GOT3 (cell line): ENCODE measurements around the gene DOK4.
"Not testable (repeated sequence)": the region's sequence is repeated elsewhere in the genome, so short reads cannot be mapped to it uniquely, and the experiment has no call there.

Experiments used
- DNase-seq: peaks from one replicate; lab custom pipeline; 2025; ENCODE audit warnings: mixed read lengths; lab: John Stamatoyannopoulos, UW

DOK4 gene

GRCh38 chr16:57502048-57502775, 15.9 kb upstream of the DOK4 start:
- no peak for DNase-seq

DNA sequence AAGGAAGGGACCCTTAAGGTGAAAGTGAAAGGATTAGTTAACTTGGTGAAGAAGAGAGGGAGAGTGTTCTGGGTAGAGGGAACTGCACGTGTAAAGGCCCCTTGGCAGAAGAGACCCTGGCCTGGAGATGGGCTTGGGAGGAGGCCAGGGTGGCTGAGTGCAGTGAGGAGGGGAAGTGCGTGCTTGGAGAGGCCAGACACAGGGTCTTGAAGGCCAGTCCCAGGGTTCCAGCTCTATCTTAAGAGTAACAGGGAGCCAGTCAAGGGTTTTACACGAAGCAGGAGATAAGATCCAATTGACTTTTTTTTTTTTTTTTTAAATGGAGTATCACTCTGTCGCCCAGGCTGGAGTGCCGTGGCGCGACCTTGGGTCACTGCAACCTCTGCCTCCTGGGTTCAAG, 15.2 kb upstream of the DOK4 start:
- no peak for DNase-seq

DNA sequence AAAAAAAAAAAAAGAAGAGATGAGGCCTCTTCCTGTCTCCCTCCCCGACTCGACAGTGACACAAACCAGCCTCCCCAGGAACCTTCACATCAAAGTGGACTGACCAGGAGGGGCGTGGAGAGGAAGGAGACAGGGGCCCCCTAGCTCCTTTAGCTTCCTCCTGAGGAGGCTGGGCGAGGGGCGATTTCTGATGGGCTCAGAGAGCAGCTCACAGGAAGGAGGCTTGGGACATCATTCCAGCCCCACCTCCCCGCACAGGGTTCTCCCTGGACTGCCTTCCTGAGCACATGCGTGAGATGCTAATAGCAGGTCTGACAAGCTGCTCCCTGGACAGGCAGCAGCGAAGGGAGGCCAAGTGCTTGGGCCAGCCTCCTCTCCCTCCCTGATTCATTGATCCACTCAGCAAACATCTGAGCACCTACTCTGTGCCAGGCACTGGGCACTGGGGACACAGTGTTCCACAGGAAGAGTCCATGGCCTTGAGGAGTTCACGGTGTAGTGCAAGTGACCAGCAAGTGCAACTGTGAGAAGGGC, 14.4 kb upstream of the DOK4 start:
- DNase-seq, result no peak

GRCh38 chr16:57499941-57500340, 13.6 kb upstream of the DOK4 start:
- DNase-seq, result not testable (repeated sequence)

DNA sequence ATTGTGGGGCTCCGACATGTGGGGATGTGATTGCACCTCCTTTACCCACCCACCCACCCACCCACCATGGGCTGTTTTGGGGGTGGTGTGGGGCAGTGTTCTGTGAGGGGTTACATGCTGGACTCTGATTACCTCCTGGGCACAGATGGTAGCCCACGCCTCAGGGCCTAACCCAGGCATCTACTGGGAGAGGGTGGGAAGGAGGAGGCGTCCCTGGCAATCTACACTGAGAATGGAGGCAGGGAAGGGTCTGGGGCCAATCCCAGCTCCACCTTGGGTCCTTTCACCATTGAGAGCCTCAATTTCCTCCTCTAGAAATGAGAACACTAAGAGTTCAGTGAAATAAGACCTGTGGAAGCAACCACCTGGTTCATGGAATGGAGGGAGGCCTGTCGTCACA, 11.7 kb upstream of the DOK4 start:
- DNase-seq, result no peak

GRCh38 chr16:57497121-57497520, 10.8 kb upstream of the DOK4 start:
- no peak for DNase-seq

GRCh38 chr16:57493767-57494166, 7.5 kb upstream of the DOK4 start:
- DNase-seq, result no peak

DNA sequence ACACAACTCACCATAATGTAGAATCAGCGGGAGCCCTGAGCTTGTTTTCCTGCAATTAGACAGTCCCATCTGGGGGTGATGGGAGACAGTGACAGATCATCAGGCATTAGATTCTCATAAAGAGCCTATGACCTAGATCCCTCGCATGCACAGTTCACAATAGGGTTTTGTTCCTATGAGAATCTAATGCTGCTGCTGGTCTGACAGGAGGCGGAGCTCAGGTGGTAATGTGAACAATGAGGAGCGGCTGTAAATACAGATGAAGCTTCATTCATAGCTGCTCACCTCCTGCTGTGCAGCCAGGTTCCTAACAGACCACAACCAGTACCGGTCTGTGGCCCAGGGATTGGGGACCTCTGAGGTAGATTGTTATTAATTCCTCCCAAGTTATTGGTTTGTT, 2.9 kb upstream of the DOK4 start:
- DNase-seq, result no peak

DNA sequence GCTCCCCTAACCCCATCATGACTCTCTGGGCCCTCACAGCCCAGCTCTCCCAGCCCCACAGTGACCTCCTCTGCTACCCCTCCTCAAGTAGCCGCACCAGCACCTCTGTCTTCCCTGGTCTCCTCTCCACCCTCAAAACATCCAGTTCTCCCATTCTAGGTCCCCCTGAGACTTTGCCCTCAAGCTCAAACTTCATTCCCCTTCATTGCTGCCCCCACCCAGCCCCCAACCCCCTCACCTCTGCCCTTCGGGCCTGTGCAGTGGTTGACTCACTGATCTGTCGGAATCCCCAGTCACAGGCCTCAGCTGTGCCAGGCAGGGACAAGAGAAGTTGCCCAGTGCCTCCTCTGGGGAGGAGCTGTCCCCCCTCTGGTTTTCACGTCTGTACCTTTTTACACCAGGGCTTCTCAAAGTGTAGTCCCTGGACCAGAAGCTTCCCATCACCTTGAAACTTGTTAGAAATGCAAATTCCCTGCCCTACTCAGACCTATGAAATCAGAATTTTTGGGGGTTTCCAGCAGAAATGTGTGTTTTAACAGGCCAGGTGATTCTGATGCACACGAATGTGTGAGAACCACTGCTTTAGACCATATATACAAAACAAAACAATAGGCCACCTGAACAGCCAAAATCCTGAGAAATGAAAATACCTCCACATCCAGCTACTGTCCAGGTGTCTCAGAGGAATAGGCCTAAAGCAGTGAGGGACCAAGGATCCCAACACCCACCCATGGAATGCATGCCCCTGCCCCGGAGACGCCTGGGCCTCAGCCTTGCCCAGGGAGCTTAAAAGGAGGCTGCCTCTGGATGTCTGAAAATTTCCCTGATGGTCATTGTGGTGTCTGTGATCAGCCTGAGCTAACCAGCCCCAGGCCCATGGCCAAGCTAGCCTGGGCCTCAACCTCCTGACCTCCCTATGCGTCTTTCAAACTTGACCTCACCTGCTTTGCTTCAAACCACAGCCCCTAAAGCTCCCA, 853 bp upstream of the DOK4 start:
- DNase-seq, result no peak

- no peak for DNase-seq
Observed at GRCh38 chr16:57485091-57485915, 990 bp downstream of the DOK4 start.

DNA sequence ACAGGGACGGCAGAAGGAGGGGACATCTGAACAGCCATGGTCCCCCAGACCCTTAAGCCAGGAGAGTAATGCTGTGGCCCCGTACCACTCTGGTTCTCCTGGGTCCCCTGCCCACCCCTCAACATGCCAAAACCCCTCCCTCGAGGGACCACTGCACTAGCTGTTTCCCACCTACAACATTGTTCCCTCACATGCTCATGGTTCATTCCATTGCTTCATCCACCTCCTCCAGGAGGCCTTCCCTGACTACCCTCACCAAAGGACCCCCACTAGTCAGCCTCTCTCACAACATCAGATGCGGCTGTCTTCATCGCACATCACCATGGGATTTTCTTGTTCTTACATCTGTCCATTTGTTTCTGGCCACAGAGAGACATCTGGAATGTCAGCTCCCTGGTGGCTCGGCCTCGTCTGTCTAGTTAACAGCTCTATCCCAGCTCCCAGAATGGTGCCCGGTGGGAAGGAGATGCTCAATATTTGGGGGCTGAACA, 1.7 kb downstream of the DOK4 start:
- no peak for DNase-seq

DNA sequence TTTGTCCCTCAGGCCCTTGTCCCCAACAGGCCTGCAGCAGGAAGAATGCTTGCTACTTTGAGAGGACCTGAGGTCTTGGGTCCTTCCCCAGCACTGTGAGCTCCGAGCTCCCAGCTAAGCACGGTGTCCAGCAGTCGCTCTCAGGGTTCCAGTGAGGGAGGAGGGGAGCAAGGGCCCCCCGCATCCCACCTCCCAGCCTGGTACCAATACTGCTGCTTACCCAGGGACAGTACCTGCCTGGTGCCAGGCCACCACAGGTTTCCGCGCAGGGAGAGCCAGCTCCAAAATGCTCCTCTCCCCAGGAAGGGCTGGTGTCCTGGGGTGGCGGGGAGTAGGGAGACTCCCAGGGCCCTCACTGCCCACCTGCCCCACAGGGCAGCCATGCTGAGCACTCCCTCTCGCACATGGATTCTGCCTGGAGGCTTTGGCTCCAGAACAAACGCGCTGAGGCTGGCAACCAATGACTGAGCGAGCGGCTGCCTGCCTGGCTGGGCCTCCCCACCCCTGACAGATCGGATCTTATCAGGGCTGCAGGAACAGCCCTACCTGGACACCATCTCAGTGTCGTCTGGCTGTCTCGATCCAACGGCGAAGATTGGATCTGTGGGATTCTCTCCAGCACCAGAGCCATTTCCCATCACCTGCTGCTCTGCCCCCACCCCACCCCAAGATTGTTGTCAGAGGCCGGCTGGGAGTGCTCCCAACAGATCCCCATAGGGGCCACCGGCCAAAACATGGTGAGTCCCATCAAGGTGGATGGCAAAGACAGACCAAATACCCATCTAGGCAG, 2.4 kb downstream of the DOK4 start:
- no peak for DNase-seq

DNA sequence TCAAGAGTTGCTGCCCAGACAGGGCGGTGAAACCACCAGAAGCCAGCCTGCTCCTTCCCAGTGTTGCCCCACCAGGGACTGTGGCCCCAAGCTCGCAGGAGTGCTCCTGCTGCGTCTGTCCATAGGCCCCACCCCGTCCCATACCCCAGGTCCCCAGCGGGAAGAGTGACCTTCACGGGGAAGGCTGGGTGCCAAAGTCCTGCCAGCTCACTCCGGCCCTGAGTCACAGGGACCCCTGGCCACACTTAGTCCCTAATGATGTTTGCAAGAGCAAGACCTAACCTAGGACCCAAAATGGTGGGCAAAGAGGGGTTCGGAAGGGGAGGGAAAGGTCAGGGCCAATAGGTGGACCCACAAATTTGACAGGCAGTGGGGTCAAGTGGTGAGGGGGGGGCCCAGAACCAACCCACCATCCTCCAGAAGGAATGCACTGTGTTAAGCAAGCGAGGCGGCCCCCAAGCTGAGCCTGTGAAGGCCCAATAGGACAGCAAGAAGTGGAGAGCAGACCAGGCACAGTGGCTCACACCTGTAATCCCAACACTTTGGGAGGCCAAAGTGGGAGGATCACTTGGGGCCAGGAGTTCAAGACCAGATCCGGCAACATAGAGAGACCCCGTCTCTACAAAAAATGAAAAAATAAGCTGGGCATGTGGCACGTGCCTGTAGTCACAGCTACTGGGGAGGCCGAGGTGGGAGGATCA, 3.3 kb downstream of the DOK4 start:
- DNase-seq, result no peak

GRCh38 chr16:57481421-57481820, 4.9 kb downstream of the DOK4 start:
- no peak for DNase-seq

DNA sequence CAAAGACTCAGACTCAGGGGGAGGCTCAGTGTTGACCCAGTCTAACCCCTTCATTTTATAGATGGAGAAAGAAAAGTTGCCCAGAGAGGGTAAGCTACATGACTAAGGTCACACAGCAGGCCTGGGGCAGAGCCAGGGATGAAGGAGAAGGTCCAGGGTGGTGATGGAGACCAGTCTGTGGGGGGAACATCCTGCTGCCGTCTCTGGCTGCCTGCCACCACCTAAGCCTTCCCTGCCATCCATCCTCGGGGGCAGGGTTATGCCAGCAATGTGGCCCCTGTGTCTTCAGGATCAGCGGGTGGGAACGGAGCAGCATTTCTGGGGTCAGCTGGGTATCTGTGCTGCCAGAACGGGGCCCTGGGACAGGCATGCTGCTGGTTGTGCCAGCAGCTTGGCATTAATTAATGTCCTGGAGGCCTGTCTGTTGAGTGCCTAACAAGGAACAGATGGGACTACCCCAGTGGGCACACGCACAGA, 5.5 kb downstream of the DOK4 start:
- no peak for DNase-seq

- DNase-seq, result no peak
Observed at GRCh38 chr16:57479976-57480753, 6.1 kb downstream of the DOK4 start.

GRCh38 chr16:57479205-57479975, 6.9 kb downstream of the DOK4 start:
- no peak for DNase-seq

GRCh38 chr16:57478396-57479204, 7.7 kb downstream of the DOK4 start:
- DNase-seq, result no peak
